AG10803 (cell line): ENCODE results near the gene SUMF1.

Experiments used
- DNase-seq: peaks from one replicate; pipeline ENCODE4 v3.0.0; 2010; ENCODE audit warnings: low read depth
- H3K4me3 ChIP-seq: 2 replicates; pipeline ENCODE4 v1.5.1; 2011; ENCODE audit warnings: mild to moderate bottlenecking, low read length, control low read depth
- CTCF ChIP-seq: conservative IDR thresholded peaks from 2 replicates; pipeline ENCODE4 v1.5.1; 2011; ENCODE audit warnings: mild to moderate bottlenecking, low read length, control low read depth, inconsistent platforms

SUMF1 gene

GRCh38 chr3:4416427-4416945 is 50.6 kb downstream of the SUMF1 start:
- DNase-seq, result no peak
- no peak overlapping the region for H3K4me3 ChIP-seq
- TF ChIP-seq CTCF, result no peak

GRCh38 chr3:4413467-4413866 is 53.6 kb downstream of the SUMF1 start:
- no peak for TF ChIP-seq CTCF
- peak; percentile 8 for DNase-seq
- H3K4me3 ChIP-seq, result no peak overlapping the region

GRCh38 chr3:4411833-4412232 is 55.2 kb downstream of the SUMF1 start:
- TF ChIP-seq CTCF, result no peak
- DNase-seq, result no peak
- no peak overlapping the region for H3K4me3 ChIP-seq

- DNase-seq, result no peak
- H3K4me3 ChIP-seq, result no peak overlapping the region
- no peak for TF ChIP-seq CTCF
Observed at GRCh38 chr3:4411236-4411635, 55.8 kb downstream of the SUMF1 start.

- TF ChIP-seq CTCF, result no peak
- no peak overlapping the region for H3K4me3 ChIP-seq
- DNase-seq, result no peak
Observed at GRCh38 chr3:4410606-4411005, 56.5 kb downstream of the SUMF1 start.

- no peak for DNase-seq
- TF ChIP-seq CTCF, result no peak
- H3K4me3 ChIP-seq, result no peak overlapping the region
Observed at GRCh38 chr3:4409971-4410573, 57.0 kb downstream of the SUMF1 start.

- DNase-seq, result no peak
- H3K4me3 ChIP-seq, result no peak overlapping the region
- TF ChIP-seq CTCF, result no peak
Observed at GRCh38 chr3:4409415-4409814, 57.7 kb downstream of the SUMF1 start.
